H1 (cell line): ENCODE data around the gene KBTBD2. TPM values are rescaled to one million over a fixed set of nuclear protein-coding genes. Genes with fewer than 3 reads are reported as not detected.
"Not testable (repeated sequence)": the region's sequence is repeated elsewhere in the genome, so short reads cannot be mapped to it uniquely, and the experiment has no call there.

Source experiments
- CTCF ChIA-PET: fragments of 300-600 bp; sonication (Branson Sonifier 250); formaldehyde crosslinking; loops from one replicate; lab custom pipeline; 2021; ENCODE audit not compliant: partially characterized antibody; lab: Charles Lee
- POLR2A ChIA-PET: fragments of 300-600 bp; sonication (Branson Sonifier 250); formaldehyde crosslinking; loops from one replicate; lab custom pipeline; 2021; ENCODE audit warnings: inconsistent platforms; ENCODE audit not compliant: partially characterized antibody; lab: Charles Lee
- DNase-seq, 2 experiments: peaks; one replicate each; pipeline versions ENCODE4 v3.0.0 to v3.0.0-alpha.2; 2010 to 2022; ENCODE audit warnings: low spot score in 2 of 2, low read depth in 1 of 2, mixed read lengths in 1 of 2
- FAIRE-seq: peaks from 2 replicates; lab custom pipeline; 2011; peaks lifted over from hg19 to GRCh38; lab: Jason Lieb, UNC
- H2AFZ ChIP-seq: 2 replicates; pipeline ENCODE4 v1.8.1; 2012; ENCODE audit warnings: low read length, inconsistent platforms
- H2AK5ac ChIP-seq: 2 replicates; pipeline ENCODE4 v1.6.1; 2013; ENCODE audit warnings: low read depth, low read length
- H2BK120ac ChIP-seq: replicated peaks from 2 replicates; pipeline ENCODE3; 2013; ENCODE audit warnings: low read depth, low read length, inconsistent platforms
- H2BK12ac ChIP-seq: 2 replicates; pipeline ENCODE4 v1.6.1; 2013; ENCODE audit warnings: low read depth, low read length
- H2BK15ac ChIP-seq: 2 replicates; pipeline ENCODE4 v1.6.1; 2013; ENCODE audit warnings: low read length
- H2BK20ac ChIP-seq: 2 replicates; pipeline ENCODE4 v1.6.1; 2013; ENCODE audit warnings: low read length
- H2BK5ac ChIP-seq: 2 replicates; pipeline ENCODE4 v1.6.1; 2013; ENCODE audit warnings: low read depth, low read length
- H3K14ac ChIP-seq: 2 replicates; pipeline ENCODE4 v1.6.1; 2013; ENCODE audit warnings: inconsistent platforms; ENCODE audit not compliant: insufficient read length
- H3K18ac ChIP-seq: 2 replicates; pipeline ENCODE4 v1.6.1; 2013; ENCODE audit warnings: low read length; ENCODE audit errors: extremely low read depth
- H3K23ac ChIP-seq: 2 replicates; pipeline ENCODE4 v1.6.1; 2013; ENCODE audit warnings: inconsistent platforms; ENCODE audit not compliant: insufficient read length
- H3K23me2 ChIP-seq: 2 replicates; pipeline ENCODE4 v1.6.1; 2013; ENCODE audit warnings: low read depth, low read length
- H3K27ac ChIP-seq: 2 replicates; pipeline ENCODE4 v1.6.1; 2011; ENCODE audit warnings: low read depth, low read length, inconsistent platforms
- H3K27me3 ChIP-seq, 4 experiments: replicated peaks in 1 of 4; 1 replicate in 1 of 4; 2 replicates in 3 of 4; pipeline versions ENCODE4 v1.6.1 to v1.8.1; 2011 to 2013; ENCODE audit warnings: low read length in 3 of 4, mild to moderate bottlenecking in 3 of 4, inconsistent platforms in 2 of 4, mixed read lengths in 2 of 4, moderate library complexity in 1 of 4; ENCODE audit not compliant: control insufficient read depth in 3 of 4, insufficient read depth in 3 of 4; ENCODE audit errors: extremely low read depth in 1 of 4
- H3K36me3 ChIP-seq, 4 experiments: 2 replicates each; pipeline versions ENCODE4 v1.6.1 to v1.8.1; 2011 to 2013; ENCODE audit warnings: mild to moderate bottlenecking in 4 of 4, low read length in 3 of 4, moderate library complexity in 2 of 4, control low read depth in 1 of 4, inconsistent platforms in 1 of 4; ENCODE audit not compliant: insufficient read depth in 4 of 4, control insufficient read depth in 2 of 4
- H3K4ac ChIP-seq: replicated peaks from 2 replicates; pipeline ENCODE3; 2013; ENCODE audit warnings: low read length, low read depth, mixed read lengths, inconsistent platforms; ENCODE audit not compliant: insufficient read length
- H3K4me1 ChIP-seq, 4 experiments: replicated peaks in 1 of 4; 1 replicate in 1 of 4; 2 replicates in 3 of 4; pipeline versions ENCODE4 v1.6.1 to v1.8.1; 2011 to 2013; ENCODE audit warnings: low read length in 3 of 4, inconsistent platforms in 2 of 4, mixed read lengths in 1 of 4; ENCODE audit not compliant: insufficient read depth in 4 of 4, control insufficient read depth in 3 of 4
- H3K4me2 ChIP-seq, 2 experiments: 2 replicates each; pipeline versions ENCODE4 v1.6.1 to v1.8.1; 2011 to 2013; ENCODE audit warnings: low read depth in 2 of 2, low read length in 2 of 2, control low read depth in 1 of 2, inconsistent platforms in 1 of 2, mild to moderate bottlenecking in 1 of 2; ENCODE audit not compliant: insufficient read depth in 1 of 2
- H3K4me3 ChIP-seq, 4 experiments: fragments of 200-600, 300-600 bp in 1 of 4; sonication (generic), shearing (Covaris generic), sonication (Bioruptor Twin) in 1 of 4; 2 replicates each; pipeline versions ENCODE4 v1.5.1 to v1.8.1; 2011 to 2016; ENCODE audit warnings: low read length in 4 of 4, low read depth in 3 of 4, control low read depth in 2 of 4, inconsistent platforms in 2 of 4, mild to moderate bottlenecking in 2 of 4, mixed read lengths in 1 of 4, moderate library complexity in 1 of 4; ENCODE audit not compliant: insufficient read depth in 2 of 4; ENCODE audit errors: extremely low read depth in 1 of 4
- H3K56ac ChIP-seq: replicated peaks from 2 replicates; pipeline ENCODE3; 2013; ENCODE audit warnings: low read depth, mild to moderate bottlenecking, mixed read lengths, low read length, inconsistent platforms; ENCODE audit not compliant: insufficient read length
- H3K79me1 ChIP-seq: 2 replicates; pipeline ENCODE4 v1.6.1; 2013; ENCODE audit warnings: low read depth, low read length, control low read depth
- H3K79me2 ChIP-seq, 2 experiments: 2 replicates each; pipeline versions ENCODE4 v1.6.1 to v1.8.1; 2012 to 2013; ENCODE audit warnings: low read length in 2 of 2, mild to moderate bottlenecking in 2 of 2, inconsistent platforms in 1 of 2; ENCODE audit not compliant: insufficient read depth in 2 of 2, control insufficient read depth in 1 of 2
- H3K9ac ChIP-seq, 4 experiments: replicated peaks in 1 of 4; 1 replicate in 1 of 4; 2 replicates in 3 of 4; pipeline versions ENCODE4 v1.6.1 to v1.8.1; 2011 to 2013; ENCODE audit warnings: low read depth in 3 of 4, low read length in 3 of 4, control low read depth in 2 of 4, mild to moderate bottlenecking in 2 of 4, moderate library complexity in 2 of 4, inconsistent platforms in 1 of 4; ENCODE audit errors: extremely low read depth in 1 of 4
- H3K9me3 ChIP-seq, 2 experiments: 2 replicates each; pipeline versions ENCODE4 v1.6.1 to v1.8.1; 2012 to 2013; ENCODE audit warnings: mild to moderate bottlenecking in 2 of 2, moderate library complexity in 2 of 2, control low read depth in 1 of 2, inconsistent platforms in 1 of 2, low read depth in 1 of 2, low read length in 1 of 2, mixed read lengths in 1 of 2; ENCODE audit not compliant: insufficient read depth in 2 of 2
- H4K20me1 ChIP-seq, 2 experiments: replicated peaks in 1 of 2; 2 replicates each; pipeline versions ENCODE3 to v1.8.1; 2011 to 2013; ENCODE audit warnings: inconsistent platforms in 2 of 2, low read length in 2 of 2, mild to moderate bottlenecking in 1 of 2; ENCODE audit not compliant: insufficient read depth in 2 of 2, control insufficient read depth in 1 of 2
- H4K5ac ChIP-seq: 2 replicates; pipeline ENCODE4 v1.6.1; 2013; ENCODE audit warnings: low read length, low read depth, mixed read lengths, inconsistent platforms; ENCODE audit not compliant: insufficient read length
- H4K8ac ChIP-seq: 2 replicates; pipeline ENCODE4 v1.8.0; 2013; ENCODE audit warnings: mild to moderate bottlenecking, moderate library complexity, low read length, inconsistent platforms; ENCODE audit not compliant: insufficient read depth; ENCODE audit errors: extremely low read depth
- H4K91ac ChIP-seq: replicated peaks from 2 replicates; pipeline ENCODE3; 2013; ENCODE audit warnings: low read length, mixed read lengths, inconsistent platforms; ENCODE audit not compliant: insufficient read length
- WGBS, 2 experiments: shearing (Covaris generic) in 1 of 2; methylation state at CpG; one replicate each; pipeline versions ENCODE4 v1.1.6 to v1.1.7; 2013 to 2015; ENCODE audit warnings: low lambda C conversion rate in 2 of 2, mixed read lengths in 2 of 2, inconsistent platforms in 1 of 2, low coverage in 1 of 2, missing lambda C conversion rate in 1 of 2; ENCODE audit not compliant: insufficient replicate concordance in 2 of 2, insufficient coverage in 1 of 2, insufficient read length in 1 of 2; ENCODE audit errors: extremely low coverage in 1 of 2, missing lambda C conversion rate in 1 of 2; 5-methylcytosine and 5-hydroxymethylcytosine counted together
- polyA plus RNA-seq, 7 experiments: library from polyadenylated mRNA; depleted of rRNA in 3 of 7; stranded (reverse) in 5 of 7; unstranded in 2 of 7; fragments of >200 nt in 5 of 7; fragments of 200-250 nt in 2 of 7; gene quantifications; 1 replicate in 5 of 7; 2 replicates in 1 of 7; 4 replicates in 1 of 7; pipeline versions ENCODE4 v1.2.1 to v1.2.3, GENCODE V29; 2011 to 2013; ENCODE audit warnings: missing spikeins in 2 of 7, mixed read lengths in 2 of 7
- total RNA-seq: library from RNA; stranded (reverse); fragmentation: NEBNext Ultra II Directional; extraction: Animal tissue kit (Norgen Biotek cat#: 25700); gene quantifications from 2 replicates; pipeline ENCODE4 v1.2.1, GENCODE V29; 2021

Gene KBTBD2
- total and polyA plus RNA-seq, 2 of the 8 experiments (the other 6 are each of a cell fraction or from before 2014, with no cell fraction given) = 13.1 to 25.7 TPM

DNA sequence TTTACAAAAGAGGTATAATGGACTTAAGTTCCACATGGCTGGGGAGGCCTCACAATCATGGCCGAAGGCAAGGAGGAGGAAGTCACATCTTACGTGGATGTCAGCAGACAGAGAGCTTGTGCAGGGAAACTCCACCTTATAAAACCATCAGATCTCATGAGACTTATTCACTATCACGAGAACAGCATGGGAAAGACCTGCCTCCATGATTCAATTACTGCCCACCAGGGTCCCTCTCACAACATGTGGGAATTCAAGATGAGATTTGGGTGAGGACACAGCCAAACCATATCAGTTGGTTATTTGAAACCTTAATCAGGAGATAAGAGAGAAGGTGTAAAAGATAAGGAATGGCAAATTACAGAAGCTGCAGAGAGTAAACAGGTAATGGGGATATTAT is 40.9 kb downstream of the KBTBD2 start:
- H3K9me3 ChIP-seq, DNase-seq, H3K14ac ChIP-seq, H3K23me2 ChIP-seq, H2BK12ac ChIP-seq, H2BK120ac ChIP-seq, H3K56ac ChIP-seq, H3K4me2 ChIP-seq, H4K20me1 ChIP-seq, H3K27me3 ChIP-seq, H3K79me2 ChIP-seq, H3K4me3 ChIP-seq, H3K4ac ChIP-seq, H2AFZ ChIP-seq, H3K18ac ChIP-seq, H2BK5ac ChIP-seq, H2AK5ac ChIP-seq, H2BK15ac ChIP-seq, H3K79me1 ChIP-seq, H3K4me1 ChIP-seq, FAIRE-seq, H4K8ac ChIP-seq, H3K23ac ChIP-seq, H3K9ac ChIP-seq, H4K91ac ChIP-seq, CTCF ChIA-PET, H4K5ac ChIP-seq, H3K27ac ChIP-seq, H3K36me3 ChIP-seq, H2BK20ac ChIP-seq: not testable (repeated sequence)
- 63% methylated on average over 3 of the region's 3 CpGs; no CpG with 5 or more reads in 1 of the 2 experiments for WGBS, 2 experiments
- POLR2A ChIA-PET = interaction anchor here (1.1 kb wide), 1 partner anchor 13 kb away, joined by 3 read pairs; no protein-coding TSS in a partner anchor

DNA sequence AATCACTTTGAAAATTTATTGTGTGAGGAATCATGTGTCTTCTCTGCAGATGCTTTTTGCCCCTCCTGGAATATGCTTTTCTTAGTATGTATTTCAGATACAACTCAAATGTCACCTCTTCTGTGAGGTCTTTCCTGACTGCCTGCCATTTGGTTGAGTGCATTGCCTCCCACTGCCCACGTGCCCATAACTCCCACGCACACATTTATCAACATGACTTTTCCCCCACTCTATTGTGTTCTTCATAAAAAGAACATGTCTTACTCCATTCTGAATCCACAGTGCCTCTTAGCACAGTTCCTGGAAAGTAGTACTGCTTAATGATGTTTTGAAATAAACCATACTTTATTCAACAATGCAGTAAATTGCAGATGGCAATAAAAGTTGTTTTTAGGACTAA is 42.9 kb downstream of the KBTBD2 start:
- H4K20me1 ChIP-seq, H3K23me2 ChIP-seq, H3K4me1 ChIP-seq, H2AK5ac ChIP-seq, H2BK12ac ChIP-seq, H3K36me3 ChIP-seq, FAIRE-seq, H2BK20ac ChIP-seq, H3K79me2 ChIP-seq, H2BK15ac ChIP-seq, DNase-seq, H2BK5ac ChIP-seq, H3K4ac ChIP-seq, H3K9ac ChIP-seq, H2AFZ ChIP-seq, H3K9me3 ChIP-seq, H3K14ac ChIP-seq, H3K27me3 ChIP-seq, POLR2A ChIA-PET, H3K23ac ChIP-seq, H3K4me2 ChIP-seq, H3K18ac ChIP-seq, H3K4me3 ChIP-seq, H3K79me1 ChIP-seq, H4K91ac ChIP-seq, H3K56ac ChIP-seq, H4K8ac ChIP-seq, H4K5ac ChIP-seq, H2BK120ac ChIP-seq, H3K27ac ChIP-seq: not testable (repeated sequence)
- CTCF ChIA-PET = interaction anchor here (2.4 kb wide), 1 partner anchor 35 kb away, joined by 13 read pairs; no protein-coding TSS in a partner anchor
- WGBS, 2 experiments = 84% methylated on average over 2 of the region's 2 CpGs; no CpG with 5 or more reads in 1 of the 2 experiments
